GM19467 (cell line): ENCODE results near the gene PCBP2.
"Not testable (repeated sequence)": the region's sequence is repeated elsewhere in the genome, so short reads cannot be mapped to it uniquely, and the experiment has no call there.

Experiments used
- ATAC-seq: cut with Tn5 transposase; IDR thresholded peaks from one replicate; pipeline ENCODE4 v1.9.1; 2021; ENCODE audit warnings: mild to moderate bottlenecking, moderate library complexity; ENCODE audit not compliant: unreplicated experiment

The PCBP2 gene

GRCh38 chr12:53451661-53452158 lies at the start of gene PCBP2:
Gene PCBP2, plus strand, starts transcription at chr12:53452102. Its CDS starts 2,699 bp downstream, at chr12:53454801.
- peak; percentile 93 for ATAC-seq

- ATAC-seq = not testable (repeated sequence)
Observed at GRCh38 chr12:53402351-53402750, 49.6 kb upstream of the PCBP2 start.

DNA sequence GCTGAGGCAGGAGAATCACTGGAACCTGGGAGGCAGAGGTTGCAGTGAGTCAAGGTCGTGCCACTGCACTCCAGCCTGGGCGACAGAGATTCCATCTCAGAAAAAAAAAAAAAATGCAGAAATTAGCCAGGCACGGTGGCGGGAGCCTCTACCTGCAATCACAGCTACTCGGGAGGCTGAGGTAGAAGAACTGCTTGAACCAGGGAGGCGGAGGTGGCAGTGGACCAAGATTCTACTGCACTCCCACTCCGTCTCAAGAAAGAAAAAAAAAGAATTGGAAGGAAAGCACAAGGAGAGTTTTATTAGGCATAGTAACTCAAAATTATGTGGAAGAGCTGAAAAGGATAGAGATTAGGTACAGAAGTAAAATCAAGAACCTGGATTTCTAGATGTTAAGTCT lies 49.0 kb upstream of the PCBP2 start:
- no peak for ATAC-seq

GRCh38 chr12:53410951-53411350 lies 41.0 kb upstream of the PCBP2 start:
- ATAC-seq = no peak

DNA sequence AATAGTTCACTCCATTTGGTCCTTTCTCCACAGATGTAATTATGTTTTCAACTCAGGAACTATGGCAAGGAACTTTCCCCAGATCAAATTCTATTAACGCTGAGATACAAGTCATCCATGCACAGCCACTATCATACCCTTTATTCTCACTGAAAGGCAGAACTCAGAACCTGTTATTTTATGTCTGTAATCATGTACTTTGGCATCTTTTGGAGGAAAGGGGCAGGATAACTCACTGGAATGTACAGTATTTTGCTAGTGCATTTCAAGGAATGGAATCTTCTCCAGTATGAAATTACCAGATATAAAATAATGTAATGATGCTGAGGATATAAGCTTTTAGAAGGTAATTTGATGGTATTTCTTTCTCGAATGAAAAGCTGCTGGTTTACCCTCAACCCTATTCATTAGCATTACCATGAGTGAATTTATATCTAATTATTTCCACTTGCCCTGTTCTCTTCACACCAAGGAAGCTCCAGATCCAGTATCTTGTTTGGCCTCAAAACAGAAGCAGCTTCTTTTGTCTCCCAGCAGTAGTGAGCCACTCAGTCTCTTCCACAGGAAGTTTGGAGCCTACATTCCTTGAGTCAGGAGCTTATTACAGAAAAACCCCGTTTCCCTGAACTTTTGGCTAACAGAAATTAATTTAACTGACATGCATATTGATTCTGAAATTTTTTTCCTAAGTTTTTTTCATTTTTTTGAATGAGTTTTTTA lies 38.3 kb upstream of the PCBP2 start:
- no peak for ATAC-seq

DNA sequence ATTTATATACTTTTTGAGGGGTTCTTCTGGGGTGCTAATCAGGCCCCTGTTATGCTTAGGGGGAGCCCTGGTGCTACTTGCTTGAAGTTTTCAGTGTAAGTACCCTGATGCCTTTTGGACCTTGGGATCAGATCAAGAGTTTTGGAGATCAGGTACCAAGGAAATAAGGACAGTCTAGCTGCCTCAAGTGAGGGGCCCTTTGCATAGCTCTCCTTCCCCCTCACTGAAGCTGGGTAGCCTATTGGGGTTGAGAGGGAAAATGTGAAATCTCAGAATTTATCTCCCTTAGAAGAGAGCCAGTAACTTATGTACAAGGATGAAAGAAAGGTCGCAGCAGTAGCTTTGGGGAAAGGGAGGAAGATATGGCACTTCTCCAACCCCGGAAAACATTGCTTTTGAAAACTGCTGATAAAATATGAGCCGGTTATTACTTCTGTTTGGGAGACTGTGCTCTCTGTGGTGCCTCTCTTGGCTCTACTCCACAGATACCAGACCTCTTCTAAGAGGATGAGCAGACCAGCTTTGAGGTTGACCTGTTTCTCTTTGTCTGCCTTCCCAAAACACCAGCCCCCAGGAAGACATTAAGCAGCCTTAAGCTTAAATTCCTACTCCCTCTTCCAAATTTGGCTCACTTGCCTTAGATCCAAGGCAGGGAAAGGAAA lies 37.0 kb upstream of the PCBP2 start:
- no peak for ATAC-seq

GRCh38 chr12:53415752-53416389 lies 36.0 kb upstream of the PCBP2 start:
- ATAC-seq = not testable (repeated sequence)

GRCh38 chr12:53417291-53417816 lies 34.5 kb upstream of the PCBP2 start:
- not testable (repeated sequence) for ATAC-seq

DNA sequence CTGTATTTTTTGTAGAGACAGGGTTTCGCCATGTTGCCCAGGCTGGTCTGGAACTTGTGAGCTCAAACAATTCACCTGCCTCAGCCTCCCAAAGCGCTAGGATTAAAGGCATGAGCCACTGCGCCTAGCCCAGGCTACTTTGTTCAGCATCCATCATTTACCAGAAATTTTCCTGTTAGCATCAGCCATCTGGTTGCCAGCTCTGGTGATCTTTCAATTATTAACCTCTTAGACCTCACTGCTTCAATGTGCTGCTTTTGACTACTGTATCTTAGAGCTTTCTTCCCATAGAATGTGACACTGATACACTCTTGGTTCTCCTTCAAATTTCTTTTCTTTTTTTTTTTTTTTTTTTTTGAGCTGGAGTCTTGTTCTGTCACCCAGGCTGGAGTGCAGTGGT lies 33.7 kb upstream of the PCBP2 start:
- ATAC-seq = no peak

DNA sequence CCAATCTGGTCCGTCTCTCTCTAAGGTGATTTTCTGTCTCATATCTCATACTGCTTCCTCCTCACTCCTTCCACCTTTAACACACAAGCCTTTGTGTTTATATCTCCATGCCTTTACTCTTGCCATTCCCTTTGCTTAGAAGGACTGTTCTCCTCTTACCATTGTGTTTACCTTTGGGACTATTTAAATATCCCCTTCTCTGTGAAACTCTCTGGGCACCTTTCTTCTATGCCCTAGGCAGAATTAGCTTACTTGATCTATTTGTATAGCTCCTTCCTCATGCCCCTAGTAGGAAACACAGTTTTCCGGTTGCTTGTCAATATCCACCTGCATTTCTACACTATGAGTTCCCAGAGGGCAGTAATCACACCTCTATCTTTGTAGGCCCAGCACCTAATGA lies 32.1 kb upstream of the PCBP2 start:
- ATAC-seq = no peak

DNA sequence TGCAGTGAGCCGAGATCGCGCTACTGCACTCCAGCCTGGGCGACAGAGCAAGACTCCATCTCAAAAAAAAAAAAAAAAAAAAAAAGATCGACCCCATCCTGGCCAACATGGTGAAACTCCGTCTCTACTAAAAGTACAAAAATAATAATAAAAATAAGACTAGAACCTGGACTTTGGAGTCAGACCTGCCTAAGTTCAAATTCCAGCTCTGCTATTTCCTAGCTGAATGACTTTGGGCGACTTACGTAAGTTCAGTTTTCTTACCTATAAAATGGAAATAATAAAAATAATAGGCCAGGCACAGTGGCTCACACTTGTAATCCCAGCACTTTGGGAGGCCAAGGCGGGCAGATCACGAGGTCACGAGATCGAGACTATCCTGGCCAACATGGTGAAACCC lies 29.7 kb upstream of the PCBP2 start:
- ATAC-seq = not testable (repeated sequence)

GRCh38 chr12:53423597-53423996 lies 28.3 kb upstream of the PCBP2 start, which contains the start of gene AMHR2:
Gene AMHR2, plus strand, starts transcription at chr12:53423855. Its CDS starts 80 bp downstream, at chr12:53423935.
- no peak for ATAC-seq

GRCh38 chr12:53424626-53425514 lies 27.0 kb upstream of the PCBP2 start:
- ATAC-seq = no peak

DNA sequence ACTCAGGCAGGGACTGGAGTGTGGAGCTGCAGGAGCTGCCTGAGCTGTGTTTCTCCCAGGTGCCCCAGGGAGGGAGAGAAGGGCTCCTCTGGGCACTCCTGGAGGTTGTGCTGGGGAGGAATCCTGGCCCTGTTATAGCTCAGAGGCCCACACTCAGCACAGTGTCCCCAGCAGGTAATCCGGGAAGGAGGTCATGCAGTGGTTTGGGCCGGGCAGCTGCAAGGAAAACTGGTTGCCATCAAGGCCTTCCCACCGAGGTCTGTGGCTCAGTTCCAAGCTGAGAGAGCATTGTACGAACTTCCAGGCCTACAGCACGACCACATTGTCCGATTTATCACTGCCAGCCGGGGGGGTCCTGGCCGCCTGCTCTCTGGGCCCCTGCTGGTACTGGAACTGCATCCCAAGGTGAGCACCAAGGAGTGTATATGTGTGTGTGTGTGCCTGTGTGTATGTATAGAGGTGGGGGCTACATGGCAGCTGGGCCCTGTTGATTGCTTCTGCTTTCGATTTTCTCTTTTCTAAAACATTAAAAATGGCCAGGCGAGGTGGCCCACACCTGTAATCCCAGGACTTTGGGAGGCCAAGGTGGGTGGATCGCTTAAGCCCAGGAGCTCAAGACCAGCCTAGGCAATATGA lies 26.3 kb upstream of the PCBP2 start:
- no peak for ATAC-seq

DNA sequence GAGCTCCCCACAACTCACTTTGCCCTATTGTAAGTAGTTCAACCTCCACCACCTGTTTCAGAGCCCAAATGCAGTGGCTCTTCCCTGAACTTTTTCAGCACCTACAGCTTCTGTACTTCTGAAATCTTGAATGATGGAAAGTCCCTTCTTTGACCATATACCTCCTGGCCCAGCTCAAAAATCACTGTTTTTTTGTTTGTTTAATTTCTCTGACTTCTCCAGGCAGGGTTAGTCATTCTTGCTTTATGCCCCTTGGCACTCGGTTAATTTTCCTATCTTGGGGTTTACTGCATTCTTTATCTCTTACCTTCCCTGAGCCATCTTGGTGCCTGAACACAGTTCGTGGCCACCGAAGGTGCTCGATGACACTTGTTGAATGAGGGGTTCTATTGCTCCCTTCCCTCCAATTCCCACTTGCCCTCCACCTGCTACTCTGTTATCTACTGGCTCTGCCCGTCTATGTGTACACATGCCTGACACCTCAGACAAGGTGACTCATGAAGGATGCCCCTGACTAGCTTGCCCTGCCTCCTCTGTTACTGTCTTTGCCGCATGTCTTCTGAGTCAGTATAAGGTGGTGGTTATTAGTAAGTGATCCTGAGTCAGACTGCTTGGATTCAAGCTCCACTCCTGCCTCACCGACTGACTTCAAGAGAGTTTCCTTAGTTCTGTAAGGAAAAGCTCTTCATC lies 23.9 kb upstream of the PCBP2 start:
- ATAC-seq = no peak

DNA sequence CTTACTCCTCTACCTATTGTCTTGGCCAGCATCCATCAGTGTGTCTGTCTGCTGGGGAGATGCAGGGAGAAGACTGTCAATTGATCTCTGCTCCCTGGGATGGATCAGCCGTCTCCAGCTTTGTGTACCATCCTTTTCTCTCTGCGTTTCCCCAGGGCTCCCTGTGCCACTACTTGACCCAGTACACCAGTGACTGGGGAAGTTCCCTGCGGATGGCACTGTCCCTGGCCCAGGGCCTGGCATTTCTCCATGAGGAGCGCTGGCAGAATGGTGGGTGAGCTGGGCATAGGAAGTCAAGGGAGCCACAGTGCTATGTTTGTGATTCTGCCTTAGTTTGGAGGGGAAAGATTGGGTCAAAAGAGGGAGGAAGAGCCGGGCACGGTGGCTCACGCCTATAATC lies 23.2 kb upstream of the PCBP2 start:
- no peak for ATAC-seq

GRCh38 chr12:53430116-53430515 lies 21.8 kb upstream of the PCBP2 start:
- no peak for ATAC-seq

- no peak for ATAC-seq
Observed at GRCh38 chr12:53431187-53431586, 20.7 kb upstream of the PCBP2 start.

DNA sequence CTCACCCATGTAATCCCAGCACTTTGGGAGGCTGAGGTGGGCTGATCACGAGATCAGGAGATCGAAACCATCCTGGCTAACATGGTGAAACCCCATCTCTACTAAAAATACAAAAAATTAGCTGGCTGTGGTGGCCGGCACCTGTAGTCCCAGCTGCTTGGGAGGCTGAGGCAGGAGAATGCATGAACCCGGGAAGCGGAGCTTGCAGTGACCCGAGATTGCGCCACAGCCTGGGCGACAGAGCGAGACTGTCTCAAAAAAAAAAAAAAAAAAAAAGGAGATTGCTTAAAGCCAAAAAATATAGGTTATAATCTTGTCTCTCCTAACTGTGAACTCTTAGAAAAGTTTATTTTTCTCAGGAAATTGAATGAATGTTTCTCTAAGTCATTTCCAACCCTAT lies 16.6 kb upstream of the PCBP2 start:
- not testable (repeated sequence) for ATAC-seq
